ENCODE results near the gene CLMN. TPM values are rescaled to one million over a fixed set of nuclear protein-coding genes. Genes with fewer than 3 reads are reported as not detected.

Gene CLMN
- 15.1 TPM for polyA plus RNA-seq (2012; ENCODE audit: low read depth, missing spikeins)

GRCh38 chr14:95319312-95320077, at the start of gene CLMN:
TSS of gene CLMN (minus strand) at chr14:95319908. CDS start at chr14:95319792, 116 bp downstream.
- peak; percentile 65 for DNase-seq (ENCODE audit: insufficient read length, low spot score)
- FAIRE-seq = peak; percentile 78
- TF ChIP-seq SPI1 (IDR thresholded peaks at IDR 0.05; ENCODE audit: low read depth, low read length) (no peak), POLR2AphosphoS5 (IDR thresholded peaks at IDR 0.05; ENCODE audit: low read depth, low read length) (no peak), POU2F2 (IDR thresholded peaks at IDR 0.05; ENCODE audit: low read depth, low read length) (no peak), PAX5 (IDR thresholded peaks at IDR 0.05; ENCODE audit: insufficient read depth, low read length, severe bottlenecking) (no peak), TAF1 (IDR thresholded peaks at IDR 0.05; ENCODE audit: low read depth, low read length) (no peak), POLR2A (IDR thresholded peaks at IDR 0.05; ENCODE audit: low read depth, low read length) (no peak)

GRCh38 chr14:95365401-95365800, 45.7 kb upstream of the CLMN start:
- FAIRE-seq (no peak), DNase-seq (ENCODE audit: insufficient read length, low spot score) (no peak)
- no peak for TF ChIP-seq TAF1 (IDR thresholded peaks at IDR 0.05; ENCODE audit: low read depth, low read length)
- TF ChIP-seq POLR2A (IDR thresholded peaks at IDR 0.05; ENCODE audit: low read depth, low read length) = no peak
- no peak for TF ChIP-seq SPI1 (IDR thresholded peaks at IDR 0.05; ENCODE audit: low read depth, low read length)
- no peak for TF ChIP-seq POU2F2 (IDR thresholded peaks at IDR 0.05; ENCODE audit: low read depth, low read length)
- TF ChIP-seq POLR2AphosphoS5 (IDR thresholded peaks at IDR 0.05; ENCODE audit: low read depth, low read length) = no peak
- TF ChIP-seq PAX5 (IDR thresholded peaks at IDR 0.05; ENCODE audit: insufficient read depth, low read length, severe bottlenecking) = no peak

GRCh38 chr14:95364481-95365209, 44.9 kb upstream of the CLMN start:
- FAIRE-seq (no peak), DNase-seq (ENCODE audit: insufficient read length, low spot score) (no peak)
- TF ChIP-seq POU2F2 (IDR thresholded peaks at IDR 0.05; ENCODE audit: low read depth, low read length) = no peak
- no peak for TF ChIP-seq POLR2AphosphoS5 (IDR thresholded peaks at IDR 0.05; ENCODE audit: low read depth, low read length)
- TF ChIP-seq SPI1 (IDR thresholded peaks at IDR 0.05; ENCODE audit: low read depth, low read length) = no peak
- no peak for TF ChIP-seq PAX5 (IDR thresholded peaks at IDR 0.05; ENCODE audit: insufficient read depth, low read length, severe bottlenecking)
- no peak for TF ChIP-seq TAF1 (IDR thresholded peaks at IDR 0.05; ENCODE audit: low read depth, low read length)
- no peak for TF ChIP-seq POLR2A (IDR thresholded peaks at IDR 0.05; ENCODE audit: low read depth, low read length)

GRCh38 chr14:95363468-95363954, 43.8 kb upstream of the CLMN start:
- peak; percentile 54; the same call in 1 of the 2 replicates for TF ChIP-seq POU2F2 (IDR thresholded peaks at IDR 0.05; ENCODE audit: low read depth, low read length)
- TF ChIP-seq POLR2A (IDR thresholded peaks at IDR 0.05; ENCODE audit: low read depth, low read length) = no peak
- DNase-seq (ENCODE audit: insufficient read length, low spot score) (no peak), FAIRE-seq (no peak)

GRCh38 chr14:95362138-95362494, 42.4 kb upstream of the CLMN start:
- FAIRE-seq (no peak), DNase-seq (ENCODE audit: insufficient read length, low spot score) (no peak)
- no peak for TF ChIP-seq POU2F2 (IDR thresholded peaks at IDR 0.05; ENCODE audit: low read depth, low read length)
- TF ChIP-seq SPI1 (IDR thresholded peaks at IDR 0.05; ENCODE audit: low read depth, low read length) = no peak
- no peak for TF ChIP-seq TAF1 (IDR thresholded peaks at IDR 0.05; ENCODE audit: low read depth, low read length)
- TF ChIP-seq POLR2A (IDR thresholded peaks at IDR 0.05; ENCODE audit: low read depth, low read length) = no peak
- TF ChIP-seq POLR2AphosphoS5 (IDR thresholded peaks at IDR 0.05; ENCODE audit: low read depth, low read length) = no peak
- TF ChIP-seq PAX5 (IDR thresholded peaks at IDR 0.05; ENCODE audit: insufficient read depth, low read length, severe bottlenecking) = no peak

GRCh38 chr14:95361373-95362137, 41.8 kb upstream of the CLMN start:
- TF ChIP-seq TAF1 (IDR thresholded peaks at IDR 0.05; ENCODE audit: low read depth, low read length) (no peak), POU2F2 (IDR thresholded peaks at IDR 0.05; ENCODE audit: low read depth, low read length) (no peak), PAX5 (IDR thresholded peaks at IDR 0.05; ENCODE audit: insufficient read depth, low read length, severe bottlenecking) (no peak), SPI1 (IDR thresholded peaks at IDR 0.05; ENCODE audit: low read depth, low read length) (no peak), POLR2AphosphoS5 (IDR thresholded peaks at IDR 0.05; ENCODE audit: low read depth, low read length) (no peak), POLR2A (IDR thresholded peaks at IDR 0.05; ENCODE audit: low read depth, low read length) (no peak)
- FAIRE-seq = peak; percentile 85

GRCh38 chr14:95360828-95361227, 41.1 kb upstream of the CLMN start:
- DNase-seq (ENCODE audit: insufficient read length, low spot score) (no peak), FAIRE-seq (no peak)
- TF ChIP-seq SPI1 (IDR thresholded peaks at IDR 0.05; ENCODE audit: low read depth, low read length) = no peak
- no peak for TF ChIP-seq PAX5 (IDR thresholded peaks at IDR 0.05; ENCODE audit: insufficient read depth, low read length, severe bottlenecking)
- TF ChIP-seq POLR2A (IDR thresholded peaks at IDR 0.05; ENCODE audit: low read depth, low read length) = no peak
- TF ChIP-seq POU2F2 (IDR thresholded peaks at IDR 0.05; ENCODE audit: low read depth, low read length) = no peak
- no peak for TF ChIP-seq TAF1 (IDR thresholded peaks at IDR 0.05; ENCODE audit: low read depth, low read length)
- no peak for TF ChIP-seq POLR2AphosphoS5 (IDR thresholded peaks at IDR 0.05; ENCODE audit: low read depth, low read length)

More at GRCh38 chr14:95361373-95362137, 41.8 kb upstream of the CLMN start:
- peak; percentile 66 for DNase-seq (ENCODE audit: insufficient read length, low spot score)

GRCh38 chr14:95359994-95360826, 40.5 kb upstream of the CLMN start:
- TF ChIP-seq PAX5 (IDR thresholded peaks at IDR 0.05; ENCODE audit: insufficient read depth, low read length, severe bottlenecking) (no peak), TAF1 (IDR thresholded peaks at IDR 0.05; ENCODE audit: low read depth, low read length) (no peak), SPI1 (IDR thresholded peaks at IDR 0.05; ENCODE audit: low read depth, low read length) (no peak), POLR2AphosphoS5 (IDR thresholded peaks at IDR 0.05; ENCODE audit: low read depth, low read length) (no peak), POLR2A (IDR thresholded peaks at IDR 0.05; ENCODE audit: low read depth, low read length) (no peak), POU2F2 (IDR thresholded peaks at IDR 0.05; ENCODE audit: low read depth, low read length) (no peak)
- FAIRE-seq (no peak), DNase-seq (ENCODE audit: insufficient read length, low spot score) (no peak)

Data from GM12891 (cell line).